Tibial nerve (tissue), 3 donors: ENCODE data around the gene FDXACB1.

Experiments used
- POLR2A ChIP-seq, 2 donors: fragments of 450-650 bp; IDR thresholded peaks; one replicate each; pipeline ENCODE4 v1.6.1; 2017; ENCODE audit warnings: antibody characterized with exemption in 2 of 2, mild to moderate bottlenecking in 2 of 2, moderate library complexity in 2 of 2
- TF ChIP-seq, protein P1 (sequence below), 5 experiments: fragments of 200-600 bp in 3 of 5; fragments of 450-650 bp in 2 of 5; sonication (generic) in 3 of 5; IDR thresholded peaks; one replicate each; pipeline ENCODE4 v1.5.1; 2016 to 2019; ENCODE audit warnings: antibody characterized with exemption in 5 of 5, mild to moderate bottlenecking in 3 of 5, moderate library complexity in 2 of 5

DNA sequence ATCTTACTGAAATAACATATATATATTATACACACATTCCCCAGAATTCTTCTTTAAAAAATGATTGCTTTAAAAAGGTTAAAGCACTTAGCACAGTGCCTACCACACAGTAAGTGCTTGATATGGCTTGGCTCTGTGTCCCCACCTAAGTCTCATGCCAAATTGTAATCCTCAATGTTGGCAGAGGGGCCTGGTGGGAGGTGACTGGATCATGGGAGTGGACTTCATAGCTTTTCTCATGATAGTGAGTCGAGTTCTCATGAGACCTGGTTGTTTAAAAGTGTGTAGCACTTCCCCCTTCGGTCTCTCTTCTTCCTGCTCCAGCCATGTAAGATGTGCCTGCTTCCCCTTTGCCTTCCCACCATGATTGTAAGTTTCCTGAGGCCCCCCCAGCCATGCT lies 26.4 kb upstream of the FDXACB1 start:
- TF ChIP-seq, protein P1, sequence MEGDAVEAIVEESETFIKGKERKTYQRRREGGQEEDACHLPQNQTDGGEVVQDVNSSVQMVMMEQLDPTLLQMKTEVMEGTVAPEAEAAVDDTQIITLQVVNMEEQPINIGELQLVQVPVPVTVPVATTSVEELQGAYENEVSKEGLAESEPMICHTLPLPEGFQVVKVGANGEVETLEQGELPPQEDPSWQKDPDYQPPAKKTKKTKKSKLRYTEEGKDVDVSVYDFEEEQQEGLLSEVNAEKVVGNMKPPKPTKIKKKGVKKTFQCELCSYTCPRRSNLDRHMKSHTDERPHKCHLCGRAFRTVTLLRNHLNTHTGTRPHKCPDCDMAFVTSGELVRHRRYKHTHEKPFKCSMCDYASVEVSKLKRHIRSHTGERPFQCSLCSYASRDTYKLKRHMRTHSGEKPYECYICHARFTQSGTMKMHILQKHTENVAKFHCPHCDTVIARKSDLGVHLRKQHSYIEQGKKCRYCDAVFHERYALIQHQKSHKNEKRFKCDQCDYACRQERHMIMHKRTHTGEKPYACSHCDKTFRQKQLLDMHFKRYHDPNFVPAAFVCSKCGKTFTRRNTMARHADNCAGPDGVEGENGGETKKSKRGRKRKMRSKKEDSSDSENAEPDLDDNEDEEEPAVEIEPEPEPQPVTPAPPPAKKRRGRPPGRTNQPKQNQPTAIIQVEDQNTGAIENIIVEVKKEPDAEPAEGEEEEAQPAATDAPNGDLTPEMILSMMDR (IDR thresholded peaks at IDR 0.05) = no peak
- no peak for TF ChIP-seq POLR2A (IDR thresholded peaks at IDR 0.05)
